Neural cell (in vitro differentiated cells): ENCODE data around the gene CHAC2. TPM values are rescaled to one million over a fixed set of nuclear protein-coding genes. Genes with fewer than 3 reads are reported as not detected.
A peak's percentile ranks its signal among the peaks of the same experiment; 100 is the strongest.

Experiments used
- H2AFZ ChIP-seq: fragments of 200-600, 300-800 bp; sonication (generic), shearing (Covaris generic); 2 replicates; pipeline ENCODE4 v1.6.0; 2014; ENCODE audit warnings: low read depth, mild to moderate bottlenecking, antibody characterized with exemption, low read length, moderate library complexity
- H3F3A ChIP-seq: fragments of 200-600 bp; shearing (Covaris generic); 2 replicates; pipeline ENCODE4 v1.6.1; 2016; ENCODE audit warnings: mild to moderate bottlenecking, moderate library complexity, mixed read lengths, antibody characterized with exemption, low read length; ENCODE audit not compliant: insufficient read depth, poor library complexity, severe bottlenecking
- H3K27ac ChIP-seq: fragments of 200-600, 300-800 bp; sonication (generic), shearing (Covaris generic); 2 replicates; pipeline ENCODE4 v1.5.1; 2014; ENCODE audit warnings: mild to moderate bottlenecking, low read length, moderate library complexity
- H3K27me3 ChIP-seq: fragments of 300-800, 200-600 bp; sonication (generic), shearing (Covaris generic); 2 replicates; pipeline ENCODE4 v1.6.0; 2014; ENCODE audit warnings: mild to moderate bottlenecking, low read depth, low read length, moderate library complexity; ENCODE audit not compliant: insufficient read depth
- H3K36me3 ChIP-seq: fragments of 300-800, 200-600 bp; sonication (generic), shearing (Covaris generic); 2 replicates; pipeline ENCODE4 v1.5.1; 2014; ENCODE audit warnings: mild to moderate bottlenecking, antibody characterized with exemption, low read length, moderate library complexity; ENCODE audit not compliant: insufficient read depth
- H3K4me2 ChIP-seq: fragments of 300-800, 200-600 bp; sonication (generic), shearing (Covaris generic); 2 replicates; pipeline ENCODE4 v1.6.0; 2014; ENCODE audit warnings: mild to moderate bottlenecking, low read length
- H3K4me3 ChIP-seq: fragments of 300-800, 200-600 bp; sonication (generic), shearing (Covaris generic); 2 replicates; pipeline ENCODE4 v1.5.1; 2014; ENCODE audit warnings: mild to moderate bottlenecking, low read length, moderate library complexity
- H3K79me2 ChIP-seq: fragments of 200-600 bp; shearing (Covaris generic); replicated peaks from 2 replicates; pipeline ENCODE4 v1.6.0; 2014; ENCODE audit warnings: mild to moderate bottlenecking, low read length, moderate library complexity; ENCODE audit not compliant: insufficient read depth
- H3K9ac ChIP-seq: fragments of 300-800, 200-600 bp; sonication (generic), shearing (Covaris generic); 2 replicates; pipeline ENCODE4 v1.6.1; 2016; ENCODE audit warnings: mild to moderate bottlenecking, low read length, mixed read lengths
- H3K9me2 ChIP-seq: fragments of 200-600 bp; shearing (Covaris generic); 2 replicates; pipeline ENCODE4 v1.6.1; 2016; ENCODE audit warnings: mild to moderate bottlenecking, low read length, mixed read lengths; ENCODE audit not compliant: insufficient read depth
- H3K9me3 ChIP-seq: fragments of 200-600, 300-800 bp; sonication (generic), shearing (Covaris generic); 2 replicates; pipeline ENCODE4 v1.6.1; 2016; ENCODE audit warnings: mild to moderate bottlenecking, mixed run types, low read length, moderate library complexity, mixed read lengths
- H4K20me1 ChIP-seq: fragments of 200-600 bp; shearing (Covaris generic); 2 replicates; pipeline ENCODE4 v1.6.1; 2016; ENCODE audit warnings: mild to moderate bottlenecking, mixed run types; ENCODE audit not compliant: insufficient read depth
- EP300 ChIP-seq: fragments of 450-650 bp; conservative IDR thresholded peaks from 2 replicates; pipeline ENCODE4 v1.6.1; 2014; ENCODE audit warnings: antibody characterized with exemption, mild to moderate bottlenecking, moderate library complexity; ENCODE audit not compliant: poor library complexity, severe bottlenecking
- EZH2 ChIP-seq: fragments of 200-600, 300-800 bp; shearing (Covaris generic), sonication (generic); IDR thresholded peaks from 2 replicates; pipeline ENCODE4 v1.6.1; 2014; ENCODE audit warnings: antibody characterized with exemption, low read length, borderline replicate concordance, mild to moderate bottlenecking; ENCODE audit not compliant: insufficient read depth, poor library complexity, severe bottlenecking
- MXI1 ChIP-seq: fragments of 450-650 bp; conservative IDR thresholded peaks from 2 replicates; pipeline ENCODE4 v1.6.1; 2014; ENCODE audit warnings: antibody characterized with exemption, mild to moderate bottlenecking; ENCODE audit not compliant: poor library complexity, severe bottlenecking
- POLR2AphosphoS5 ChIP-seq: IDR thresholded peaks from 2 replicates; pipeline ENCODE4 v1.6.1; 2012
- RAD21 ChIP-seq: fragments of 450-650 bp; conservative IDR thresholded peaks from 2 replicates; pipeline ENCODE4 v1.6.1; 2014; ENCODE audit warnings: antibody characterized with exemption, mild to moderate bottlenecking, moderate library complexity
- SMC3 ChIP-seq: fragments of 450-650 bp; conservative IDR thresholded peaks from 2 replicates; pipeline ENCODE4 v1.6.1; 2014; ENCODE audit warnings: antibody characterized with exemption, mild to moderate bottlenecking, moderate library complexity; ENCODE audit not compliant: poor library complexity
- TAF1 ChIP-seq: IDR thresholded peaks from 2 replicates; pipeline ENCODE4 v1.6.1; 2012; ENCODE audit warnings: low read depth
- polyA plus RNA-seq: library from polyadenylated mRNA; depleted of rRNA; stranded (reverse); fragments of >200 nt; gene quantifications from 2 replicates; pipeline ENCODE4 v1.2.3, GENCODE V29; 2014
- TF ChIP-seq, protein P1 (sequence below): fragments of 450-650 bp; IDR thresholded peaks from 2 replicates; pipeline ENCODE4 v1.5.1; 2014; ENCODE audit warnings: antibody characterized with exemption, mild to moderate bottlenecking, moderate library complexity; ENCODE audit not compliant: poor library complexity, severe bottlenecking
- TF ChIP-seq, protein P2 (sequence below): IDR thresholded peaks from 2 replicates; pipeline ENCODE4 v1.6.1; 2012; ENCODE audit warnings: borderline replicate concordance

CHAC2 gene
- polyA plus RNA-seq, 1 donor from 2014 or later: 7.7 TPM

DNA sequence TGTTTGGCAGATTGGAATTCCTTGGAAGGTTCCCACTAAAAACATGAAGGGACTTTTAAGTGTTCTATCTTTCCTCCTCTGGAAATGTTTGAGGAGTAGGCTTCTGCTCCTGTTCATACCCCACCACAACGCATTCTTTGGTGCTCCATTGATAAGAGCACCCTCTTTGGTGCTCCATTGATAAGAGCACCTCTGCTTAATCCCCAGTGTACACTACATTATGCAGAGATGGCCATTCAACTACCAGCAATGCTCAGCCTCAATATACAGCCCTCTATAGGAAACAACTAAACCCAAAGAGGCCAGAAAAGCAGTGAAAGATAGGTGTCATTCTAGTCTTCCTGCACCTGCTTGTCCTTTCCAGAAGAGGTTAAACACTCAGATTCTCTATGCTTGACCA, 1.8 kb upstream of the CHAC2 start:
- Histone ChIP-seq H3K9me2 (no peaks in the 10 kb centered on the region), H3K27me3 (no peaks in the 10 kb centered on the region), H3K79me2 (peaks cover 14% of the 10 kb centered on the region), H3F3A (no peaks in the 10 kb centered on the region), H3K4me3 (no peak overlapping the region), H3K9me3 (no peaks in the 10 kb centered on the region), H3K27ac (no peak overlapping the region), H3K36me3 (no peaks in the 10 kb centered on the region), H4K20me1 (no peaks in the 10 kb centered on the region), H3K4me2 (no peak overlapping the region), H2AFZ (no peak overlapping the region), H3K9ac (no peak overlapping the region)
- TF ChIP-seq RAD21 (no peak), TAF1 (no peak), EZH2 (no peak), EP300 (no peak), MXI1 (no peak), SMC3 (no peak), POLR2AphosphoS5 (no peak)
- TF ChIP-seq, protein P1, sequence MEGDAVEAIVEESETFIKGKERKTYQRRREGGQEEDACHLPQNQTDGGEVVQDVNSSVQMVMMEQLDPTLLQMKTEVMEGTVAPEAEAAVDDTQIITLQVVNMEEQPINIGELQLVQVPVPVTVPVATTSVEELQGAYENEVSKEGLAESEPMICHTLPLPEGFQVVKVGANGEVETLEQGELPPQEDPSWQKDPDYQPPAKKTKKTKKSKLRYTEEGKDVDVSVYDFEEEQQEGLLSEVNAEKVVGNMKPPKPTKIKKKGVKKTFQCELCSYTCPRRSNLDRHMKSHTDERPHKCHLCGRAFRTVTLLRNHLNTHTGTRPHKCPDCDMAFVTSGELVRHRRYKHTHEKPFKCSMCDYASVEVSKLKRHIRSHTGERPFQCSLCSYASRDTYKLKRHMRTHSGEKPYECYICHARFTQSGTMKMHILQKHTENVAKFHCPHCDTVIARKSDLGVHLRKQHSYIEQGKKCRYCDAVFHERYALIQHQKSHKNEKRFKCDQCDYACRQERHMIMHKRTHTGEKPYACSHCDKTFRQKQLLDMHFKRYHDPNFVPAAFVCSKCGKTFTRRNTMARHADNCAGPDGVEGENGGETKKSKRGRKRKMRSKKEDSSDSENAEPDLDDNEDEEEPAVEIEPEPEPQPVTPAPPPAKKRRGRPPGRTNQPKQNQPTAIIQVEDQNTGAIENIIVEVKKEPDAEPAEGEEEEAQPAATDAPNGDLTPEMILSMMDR: no peak
- TF ChIP-seq, protein P2, sequence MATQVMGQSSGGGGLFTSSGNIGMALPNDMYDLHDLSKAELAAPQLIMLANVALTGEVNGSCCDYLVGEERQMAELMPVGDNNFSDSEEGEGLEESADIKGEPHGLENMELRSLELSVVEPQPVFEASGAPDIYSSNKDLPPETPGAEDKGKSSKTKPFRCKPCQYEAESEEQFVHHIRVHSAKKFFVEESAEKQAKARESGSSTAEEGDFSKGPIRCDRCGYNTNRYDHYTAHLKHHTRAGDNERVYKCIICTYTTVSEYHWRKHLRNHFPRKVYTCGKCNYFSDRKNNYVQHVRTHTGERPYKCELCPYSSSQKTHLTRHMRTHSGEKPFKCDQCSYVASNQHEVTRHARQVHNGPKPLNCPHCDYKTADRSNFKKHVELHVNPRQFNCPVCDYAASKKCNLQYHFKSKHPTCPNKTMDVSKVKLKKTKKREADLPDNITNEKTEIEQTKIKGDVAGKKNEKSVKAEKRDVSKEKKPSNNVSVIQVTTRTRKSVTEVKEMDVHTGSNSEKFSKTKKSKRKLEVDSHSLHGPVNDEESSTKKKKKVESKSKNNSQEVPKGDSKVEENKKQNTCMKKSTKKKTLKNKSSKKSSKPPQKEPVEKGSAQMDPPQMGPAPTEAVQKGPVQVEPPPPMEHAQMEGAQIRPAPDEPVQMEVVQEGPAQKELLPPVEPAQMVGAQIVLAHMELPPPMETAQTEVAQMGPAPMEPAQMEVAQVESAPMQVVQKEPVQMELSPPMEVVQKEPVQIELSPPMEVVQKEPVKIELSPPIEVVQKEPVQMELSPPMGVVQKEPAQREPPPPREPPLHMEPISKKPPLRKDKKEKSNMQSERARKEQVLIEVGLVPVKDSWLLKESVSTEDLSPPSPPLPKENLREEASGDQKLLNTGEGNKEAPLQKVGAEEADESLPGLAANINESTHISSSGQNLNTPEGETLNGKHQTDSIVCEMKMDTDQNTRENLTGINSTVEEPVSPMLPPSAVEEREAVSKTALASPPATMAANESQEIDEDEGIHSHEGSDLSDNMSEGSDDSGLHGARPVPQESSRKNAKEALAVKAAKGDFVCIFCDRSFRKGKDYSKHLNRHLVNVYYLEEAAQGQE: no peak

DNA sequence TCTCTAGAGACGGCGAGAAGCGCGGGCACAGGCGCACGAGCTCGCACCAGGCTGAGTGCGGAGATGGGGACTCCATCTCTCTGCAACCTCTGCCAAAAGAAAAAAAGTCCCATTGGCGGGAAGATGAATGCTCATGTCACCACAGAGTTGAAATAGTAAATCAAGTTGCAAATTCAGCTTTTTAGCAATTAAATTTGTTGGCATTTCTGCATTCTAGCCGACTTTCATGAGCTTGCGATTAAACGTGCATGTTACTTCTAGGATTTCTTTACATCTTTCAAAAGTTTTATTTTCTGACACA, 588 bp downstream of the CHAC2 start:
- no peaks in the 10 kb centered on the region for H3K9me2 ChIP-seq
- peak overlapping the region; percentile 85 for H3K4me2 ChIP-seq
- H3K27ac ChIP-seq: peak overlapping the region; percentile 84
- no peaks in the 10 kb centered on the region for H4K20me1 ChIP-seq
- no peaks in the 10 kb centered on the region for H3F3A ChIP-seq
- no peaks in the 10 kb centered on the region for H3K27me3 ChIP-seq
- H3K36me3 ChIP-seq: no peaks in the 10 kb centered on the region
- H3K9ac ChIP-seq: peak overlapping the region; percentile 76
- H3K79me2 ChIP-seq: peaks cover 14% of the 10 kb centered on the region
- peak overlapping the region; percentile 89 for H2AFZ ChIP-seq
- TF ChIP-seq EP300 (no peak), EZH2 (no peak), SMC3 (no peak), POLR2AphosphoS5 (no peak), MXI1 (no peak)
- peak overlapping the region; percentile 81 for H3K4me3 ChIP-seq
- H3K9me3 ChIP-seq: no peaks in the 10 kb centered on the region

DNA sequence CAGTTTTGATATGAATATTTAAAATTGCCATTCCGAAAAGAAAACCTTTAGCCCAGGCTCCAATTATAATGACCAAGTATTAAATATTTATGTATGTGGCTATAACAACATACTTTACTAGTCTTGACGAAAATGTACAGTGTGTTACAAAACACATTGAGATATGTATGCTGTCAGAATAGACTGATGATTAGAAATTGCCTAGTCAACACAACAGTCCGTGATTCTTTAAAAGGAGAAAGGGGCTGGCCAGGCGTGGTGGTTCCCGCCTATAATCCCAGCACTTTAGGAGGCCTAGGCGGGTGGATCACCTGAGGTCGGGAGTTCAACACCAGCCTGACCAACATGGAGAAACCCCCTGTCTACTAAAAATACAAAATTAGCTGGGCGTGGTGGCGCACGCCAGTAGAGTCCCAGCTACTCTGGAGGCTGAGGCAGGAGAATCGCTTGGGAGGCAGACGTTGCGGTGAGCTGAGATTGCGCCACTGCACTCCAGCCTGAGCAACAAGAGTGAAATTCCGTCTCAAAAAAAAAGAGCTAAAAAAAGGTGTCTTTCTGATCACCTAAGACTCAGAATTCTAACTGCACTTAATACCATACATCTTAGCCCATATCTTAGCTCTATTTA, 1.8 kb downstream of the CHAC2 start:
- Histone ChIP-seq H3K9ac (no peak overlapping the region), H4K20me1 (no peaks in the 10 kb centered on the region), H3F3A (no peaks in the 10 kb centered on the region), H3K4me3 (no peak overlapping the region), H3K27ac (no peak overlapping the region), H3K27me3 (no peaks in the 10 kb centered on the region), H3K9me2 (no peaks in the 10 kb centered on the region), H3K9me3 (no peaks in the 10 kb centered on the region), H2AFZ (no peak overlapping the region), H3K36me3 (no peaks in the 10 kb centered on the region), H3K79me2 (peaks cover 14% of the 10 kb centered on the region), H3K4me2 (no peak overlapping the region)
- TF ChIP-seq TAF1: no peak
- TF ChIP-seq, protein P2: no peak
- no peak for TF ChIP-seq EP300
- TF ChIP-seq MXI1: no peak
- no peak for TF ChIP-seq RAD21
- no peak for TF ChIP-seq SMC3
- TF ChIP-seq, protein P1: no peak
- TF ChIP-seq POLR2AphosphoS5: no peak
- no peak for TF ChIP-seq EZH2
